Transverse colon (tissue), 4 donors: ENCODE results near the gene TBX10. TPM values are rescaled to one million over a fixed set of nuclear protein-coding genes. Genes with fewer than 3 reads are reported as not detected.

Experiments used
- DNase-seq: peaks from one replicate; pipeline ENCODE4 v3.0.0-alpha.2; 2019
- H3K27ac ChIP-seq, 4 donors: fragments of 200-600 bp; sonication (generic); 2 replicates each; pipeline ENCODE4 v1.5.1; 2016 to 2018; ENCODE audit warnings: inconsistent platforms in 4 of 4
- H3K27me3 ChIP-seq: fragments of 200-600 bp; sonication (generic); 2 replicates; pipeline ENCODE4 v1.5.1; 2017; ENCODE audit warnings: inconsistent platforms
- H3K36me3 ChIP-seq, 4 donors: fragments of 200-600 bp; sonication (generic); 2 replicates each; pipeline ENCODE4 v1.5.1; 2017 to 2019; ENCODE audit warnings: inconsistent platforms in 4 of 4
- H3K4me1 ChIP-seq, 4 donors: fragments of 200-600 bp; sonication (generic); 2 replicates each; pipeline ENCODE4 v1.5.1; 2017 to 2020; ENCODE audit warnings: inconsistent platforms in 4 of 4
- H3K4me3 ChIP-seq, 4 donors: fragments of 200-600 bp; sonication (generic); 1 replicate in 1 of 4; 2 replicates in 3 of 4; pipeline versions ENCODE4 v1.5.1 to v1.6.1; 2017 to 2019; ENCODE audit warnings: inconsistent platforms in 4 of 4
- H3K9me3 ChIP-seq, 2 donors: fragments of 200-600 bp; sonication (generic); 2 replicates each; pipeline ENCODE4 v1.5.1; 2017 to 2019; ENCODE audit warnings: inconsistent platforms in 2 of 2
- EP300 ChIP-seq: sonication (generic); formaldehyde crosslinking; IDR thresholded peaks from one replicate; pipeline ENCODE4 v1.6.1; 2017; ENCODE audit warnings: antibody characterized with exemption, low read depth
- POLR2A ChIP-seq: fragments of 450-650 bp; IDR thresholded peaks from one replicate; pipeline ENCODE4 v1.6.1; 2016; ENCODE audit warnings: antibody characterized with exemption, mild to moderate bottlenecking, moderate library complexity
- POLR2AphosphoS5 ChIP-seq, 3 donors: sonication (generic); formaldehyde crosslinking; IDR thresholded peaks; one replicate each; pipeline ENCODE4 v1.6.1; 2016; ENCODE audit warnings: antibody characterized with exemption in 3 of 3
- WGBS, 2 donors: methylation state at CpG; one replicate each; pipeline ENCODE4 v1.1.5; 2018; ENCODE audit warnings: low coverage in 1 of 2; 5-methylcytosine and 5-hydroxymethylcytosine counted together
- in situ Hi-C, 4 donors: fragments of 200-750 bp; cut with MboI; loops; one replicate each; pipeline versions ENCODE4 v1.15.0 to v1.15.1; 2017; ENCODE audit warnings: low sequenced_read_pairs in 3 of 4, low pct_ligation_motif_present in 1 of 4, low pct_unique_long_range_greater_than_20kb in 1 of 4
- intact Hi-C: fragments of 100-400 bp; cut with DNase I; formaldehyde crosslinking; loops from one replicate; pipeline ENCODE4 v1.15.1; 2023; ENCODE audit warnings: low total_unique reads
- total RNA-seq, 4 donors: library from RNA; depleted of rRNA; stranded (reverse); fragments of >200 nt; gene quantifications; one replicate each; pipeline ENCODE4 v1.1.0, GENCODE V29; 2016
- TF ChIP-seq, protein P1 (sequence below), 5 experiments: fragments of 200-600 bp in 3 of 5; fragments of 450-650 bp in 2 of 5; sonication (generic) in 3 of 5; IDR thresholded peaks; 1 replicate in 2 of 5; 2 replicates in 3 of 5; pipeline ENCODE4 v1.5.1; 2016 to 2017; ENCODE audit warnings: antibody characterized with exemption in 5 of 5, inconsistent platforms in 3 of 5, mild to moderate bottlenecking in 2 of 5, moderate library complexity in 1 of 5

Gene TBX10
- total RNA-seq, 4 donors from 2014 or later, result 1.3 to 16.5 (median 15.0) TPM; not detected in 1

DNA sequence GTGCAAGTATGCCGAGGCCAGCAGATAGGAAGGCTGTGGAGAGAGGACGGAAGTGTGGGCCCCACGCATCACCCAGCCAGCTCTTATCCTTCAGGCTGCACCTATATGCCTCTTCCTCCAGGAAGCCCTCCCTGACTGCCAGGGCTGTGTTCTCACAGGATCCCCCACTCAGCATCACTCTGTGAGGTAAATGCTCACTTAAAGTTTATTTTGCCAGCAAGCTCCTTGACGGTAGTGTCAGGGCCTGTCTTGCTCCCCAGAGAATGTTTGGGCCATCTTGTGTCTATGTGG is 4.4 kb downstream of the TBX10 start:
- WGBS, 2 donors, result 90% methylated on average over 4 of the region's 4 CpGs; no CpG with 5 or more reads in 1 of the 2 donors
- Histone ChIP-seq H3K27me3 (peaks cover 1% of the 10 kb centered on the region), H3K9me3 (no peaks in the 10 kb centered on the region), H3K4me1 (peaks cover 9 to 32% (median 25%) of the 10 kb centered on the region in 4 donors), H3K4me3 (no peak overlapping the region), H3K27ac (peak overlapping the region in 1 of 4 donors; percentile 53), H3K36me3 (no peaks in the 10 kb centered on the region)
- in situ Hi-C loops, result no loop called here
- intact Hi-C loops, result no loop called here
- TF ChIP-seq POLR2A, result no peak
- TF ChIP-seq, protein P1, sequence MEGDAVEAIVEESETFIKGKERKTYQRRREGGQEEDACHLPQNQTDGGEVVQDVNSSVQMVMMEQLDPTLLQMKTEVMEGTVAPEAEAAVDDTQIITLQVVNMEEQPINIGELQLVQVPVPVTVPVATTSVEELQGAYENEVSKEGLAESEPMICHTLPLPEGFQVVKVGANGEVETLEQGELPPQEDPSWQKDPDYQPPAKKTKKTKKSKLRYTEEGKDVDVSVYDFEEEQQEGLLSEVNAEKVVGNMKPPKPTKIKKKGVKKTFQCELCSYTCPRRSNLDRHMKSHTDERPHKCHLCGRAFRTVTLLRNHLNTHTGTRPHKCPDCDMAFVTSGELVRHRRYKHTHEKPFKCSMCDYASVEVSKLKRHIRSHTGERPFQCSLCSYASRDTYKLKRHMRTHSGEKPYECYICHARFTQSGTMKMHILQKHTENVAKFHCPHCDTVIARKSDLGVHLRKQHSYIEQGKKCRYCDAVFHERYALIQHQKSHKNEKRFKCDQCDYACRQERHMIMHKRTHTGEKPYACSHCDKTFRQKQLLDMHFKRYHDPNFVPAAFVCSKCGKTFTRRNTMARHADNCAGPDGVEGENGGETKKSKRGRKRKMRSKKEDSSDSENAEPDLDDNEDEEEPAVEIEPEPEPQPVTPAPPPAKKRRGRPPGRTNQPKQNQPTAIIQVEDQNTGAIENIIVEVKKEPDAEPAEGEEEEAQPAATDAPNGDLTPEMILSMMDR (IDR thresholded peaks at IDR 0.05), result no peak
- TF ChIP-seq EP300, result no peak
- no peak for TF ChIP-seq POLR2AphosphoS5 (IDR thresholded peaks at IDR 0.05)
- DNase-seq, result no peak

DNA sequence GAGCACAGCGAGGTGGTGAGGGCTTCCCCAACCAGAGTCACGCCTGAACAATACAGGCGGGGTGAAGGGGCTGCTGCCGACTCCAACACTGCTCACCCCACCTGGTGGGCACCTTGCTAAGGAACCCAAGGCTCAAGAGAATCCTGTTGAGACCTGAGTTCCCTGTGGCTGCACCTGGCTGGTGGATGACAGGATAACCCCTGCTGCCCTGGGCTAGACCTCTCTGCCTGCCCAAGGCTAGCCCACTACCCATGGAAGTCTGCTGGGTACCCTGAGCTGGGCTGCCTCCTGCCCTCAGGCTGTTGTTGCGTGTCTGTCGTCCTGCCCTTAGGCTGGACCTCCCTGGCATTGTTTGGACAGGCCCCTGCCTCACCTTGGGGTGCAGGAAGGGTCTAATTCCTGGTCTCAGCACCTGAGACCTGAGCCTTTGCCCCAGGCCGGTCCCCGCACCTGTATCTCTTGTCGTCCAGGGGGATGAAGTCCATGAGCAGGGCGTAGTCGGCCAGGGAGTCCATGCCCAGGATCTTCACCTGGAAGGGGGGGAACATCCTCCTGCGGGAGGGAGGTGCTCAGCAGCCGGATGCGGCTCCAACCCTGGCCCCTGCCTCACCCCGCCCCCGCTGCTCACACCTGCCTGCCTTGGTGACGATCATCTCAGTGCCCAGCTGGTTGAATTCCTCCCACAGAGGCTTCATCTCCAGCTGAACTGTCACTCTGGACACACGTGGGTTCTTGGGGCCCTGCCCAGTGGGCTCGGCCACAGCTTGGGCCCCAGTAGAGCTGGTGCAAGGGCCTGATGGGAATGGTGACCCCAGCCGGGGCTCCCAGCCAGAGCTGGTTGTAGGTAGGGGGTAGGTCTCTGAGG is 5.0 kb downstream of the TBX10 start:
- Histone ChIP-seq H3K27me3 (no peaks in the 10 kb centered on the region), H3K4me1 (peaks cover 9 to 32% (median 25%) of the 10 kb centered on the region in 4 donors), H3K36me3 (no peaks in the 10 kb centered on the region), H3K4me3 (no peak overlapping the region), H3K9me3 (no peaks in the 10 kb centered on the region), H3K27ac (peak overlapping the region in 2 of 4 donors; percentile 30 to 91)
- TF ChIP-seq POLR2AphosphoS5 (IDR thresholded peaks at IDR 0.05) (peak in 1 of 3 donors; percentile 62), EP300 (no peak), POLR2A (peak; percentile 60)
- 77% methylated on average over 19 of the region's 20 CpGs; no CpG with 5 or more reads in 1 of the 2 donors for WGBS, 2 donors
- intact Hi-C loops, result no loop called here
- no peak for DNase-seq
- in situ Hi-C loops, result no loop called here

DNA sequence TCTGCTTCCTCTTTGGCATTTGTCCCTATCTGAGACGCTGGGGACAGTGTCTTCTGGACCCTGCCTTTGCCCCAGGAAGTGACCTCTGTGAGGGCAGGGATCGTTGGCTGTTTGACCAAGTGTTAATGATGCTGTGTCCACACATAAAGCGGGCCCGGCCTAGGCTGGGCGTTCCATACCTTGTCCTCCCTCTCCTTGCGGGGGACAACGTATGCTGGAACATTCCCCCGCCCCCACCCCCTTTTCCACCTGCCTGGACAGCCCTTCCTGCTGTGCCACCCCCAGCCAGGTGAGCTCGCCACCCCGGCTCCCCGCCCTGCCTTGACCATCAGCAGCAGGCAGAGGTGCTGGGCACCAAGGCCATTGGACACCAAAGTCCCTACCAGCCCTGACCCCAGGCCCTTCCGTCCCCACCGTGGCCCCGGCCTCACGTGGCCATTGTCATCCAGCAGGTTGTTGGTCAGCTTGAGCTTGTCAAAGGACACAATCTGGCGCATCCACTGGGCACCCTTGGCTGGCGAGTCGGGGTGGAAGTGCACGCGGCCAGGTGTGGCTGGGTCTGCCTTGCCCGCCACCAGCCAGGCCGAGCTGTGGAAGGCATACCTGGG is 5.7 kb downstream of the TBX10 start:
- no peaks in the 10 kb centered on the region for H3K36me3 ChIP-seq
- no peaks in the 10 kb centered on the region for H3K27me3 ChIP-seq
- DNase-seq, result no peak
- no peak overlapping the region for H3K4me3 ChIP-seq
- TF ChIP-seq EP300 (peak; percentile 34), POLR2A (peak; percentile 42), POLR2AphosphoS5 (IDR thresholded peaks at IDR 0.05) (peak in 1 of 3 donors; percentile 67)
- TF ChIP-seq, protein P1 (IDR thresholded peaks at IDR 0.05), result no peak
- WGBS, 2 donors, result 72% methylated on average over 16 of the region's 22 CpGs; no CpG with 5 or more reads in 1 of the 2 donors
- H3K4me1 ChIP-seq, result peaks cover 9 to 38% (median 31%) of the 10 kb centered on the region in 4 donors
- in situ Hi-C loops (no loop called here), intact Hi-C loops (no loop called here)
- peak overlapping the region in 2 of 4 donors; percentile 91 to 96 for H3K27ac ChIP-seq
- H3K9me3 ChIP-seq, result no peaks in the 10 kb centered on the region

DNA sequence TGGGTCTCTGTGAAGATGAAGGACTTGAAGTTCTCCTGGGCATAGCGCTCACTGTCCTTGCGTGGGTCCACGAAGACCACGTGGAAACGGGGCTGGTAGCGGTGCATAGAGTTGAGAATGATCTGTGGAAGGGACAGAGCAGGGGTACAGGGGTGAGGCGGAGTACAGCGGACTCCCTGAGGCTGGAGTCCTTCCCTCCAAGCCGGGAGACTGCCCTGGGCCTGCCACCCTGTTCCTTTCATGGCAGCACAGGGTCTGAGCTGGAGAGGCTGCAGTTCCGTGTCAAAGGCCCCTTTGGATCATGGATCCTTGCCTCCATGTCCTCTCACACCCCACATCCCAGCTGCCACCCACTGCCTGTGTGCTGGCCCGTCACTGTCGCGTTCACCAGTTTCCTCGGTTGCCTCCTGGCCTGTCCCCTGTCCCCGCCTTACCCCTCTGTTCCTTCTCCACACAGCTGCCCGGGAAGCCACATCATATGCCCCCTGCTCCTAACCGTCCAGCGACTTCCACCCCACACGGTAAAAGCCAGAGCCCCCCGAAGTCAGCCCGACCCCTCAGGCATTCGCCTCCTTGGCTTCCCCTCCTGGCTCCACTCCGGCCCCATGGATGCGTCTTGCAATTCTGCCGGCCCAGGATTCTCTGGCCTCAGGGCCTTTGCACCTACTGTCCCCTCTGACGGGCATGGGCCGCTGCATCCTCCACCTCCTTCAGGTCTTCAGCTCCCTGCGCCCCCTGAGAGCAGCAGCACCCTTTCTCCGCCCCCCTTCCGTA is 6.4 kb downstream of the TBX10 start:
- WGBS, 2 donors, result 80 to 92% methylated on average over 1 to 30 of the region's 30 CpGs
- no peak for DNase-seq
- intact Hi-C loops, result no loop called here
- no peaks in the 10 kb centered on the region for H3K9me3 ChIP-seq
- H3K4me3 ChIP-seq, result peak overlapping the region in 1 of 4 donors; percentile 3
- H3K27ac ChIP-seq, result peak overlapping the region in 3 of 4 donors; percentile 91 to 98 (median 96)
- TF ChIP-seq, protein P1 (IDR thresholded peaks at IDR 0.05), result no peak
- TF ChIP-seq EP300 (no peak), POLR2AphosphoS5 (IDR thresholded peaks at IDR 0.05) (no peak), POLR2A (no peak)
- no peaks in the 10 kb centered on the region for H3K36me3 ChIP-seq
- in situ Hi-C loops, result no loop called here
- no peaks in the 10 kb centered on the region for H3K27me3 ChIP-seq
- H3K4me1 ChIP-seq, result peaks cover 9 to 42% (median 35%) of the 10 kb centered on the region in 4 donors
